GM19025 (cell line): ENCODE results near the gene RANBP17.
"Not testable (repeated sequence)": the region's sequence is repeated elsewhere in the genome, so short reads cannot be mapped to it uniquely, and the experiment has no call there.

Experiments
- ATAC-seq: cut with Tn5 transposase; IDR thresholded peaks from one replicate; pipeline ENCODE4 v1.9.1; 2021; ENCODE audit warnings: mild to moderate bottlenecking, low read depth, moderate library complexity; ENCODE audit not compliant: unreplicated experiment

Gene RANBP17

GRCh38 chr5:171272996-171273970 is 411.5 kb downstream of the RANBP17 start:
- no peak for ATAC-seq

DNA sequence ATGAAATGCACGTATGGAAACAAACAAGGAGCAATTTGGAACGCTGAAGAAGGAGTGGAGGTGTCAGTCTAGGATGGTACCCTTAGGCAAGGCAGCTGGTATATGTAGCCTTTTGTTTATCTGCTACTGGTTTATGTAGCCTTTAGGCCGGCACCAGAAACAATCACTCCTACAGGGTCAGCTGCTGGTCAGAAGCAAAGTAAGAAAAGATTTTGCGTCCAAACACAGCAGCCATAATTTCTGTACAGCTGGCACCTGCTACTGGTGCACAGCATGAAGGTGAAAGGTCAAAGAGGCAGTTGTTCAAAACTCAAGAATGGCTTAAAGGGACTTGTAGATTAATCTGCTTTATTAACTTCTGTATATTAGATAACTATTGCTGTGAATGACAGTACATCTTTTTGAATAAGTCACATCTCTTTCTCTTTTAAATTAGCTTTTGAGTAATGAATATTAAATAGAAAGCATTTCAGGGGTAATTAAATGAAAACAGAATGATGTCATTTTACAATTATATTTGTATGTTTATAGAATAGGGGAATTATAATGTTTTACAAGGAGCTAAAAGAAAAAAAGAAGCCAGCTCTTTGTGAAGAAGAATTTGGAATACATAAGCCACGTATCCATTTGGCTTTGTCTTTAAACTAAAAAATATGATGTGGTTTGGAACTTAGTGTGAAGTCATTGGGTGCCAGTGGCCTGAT is 414.2 kb downstream of the RANBP17 start:
- ATAC-seq, result no peak

GRCh38 chr5:171283753-171284152 is 421.9 kb downstream of the RANBP17 start:
- no peak for ATAC-seq

- ATAC-seq, result no peak
These were observed 423.6 kb downstream of the RANBP17 start for GRCh38 chr5:171285465-171285864.

GRCh38 chr5:171288066-171288465 is 426.2 kb downstream of the RANBP17 start:
- no peak for ATAC-seq

DNA sequence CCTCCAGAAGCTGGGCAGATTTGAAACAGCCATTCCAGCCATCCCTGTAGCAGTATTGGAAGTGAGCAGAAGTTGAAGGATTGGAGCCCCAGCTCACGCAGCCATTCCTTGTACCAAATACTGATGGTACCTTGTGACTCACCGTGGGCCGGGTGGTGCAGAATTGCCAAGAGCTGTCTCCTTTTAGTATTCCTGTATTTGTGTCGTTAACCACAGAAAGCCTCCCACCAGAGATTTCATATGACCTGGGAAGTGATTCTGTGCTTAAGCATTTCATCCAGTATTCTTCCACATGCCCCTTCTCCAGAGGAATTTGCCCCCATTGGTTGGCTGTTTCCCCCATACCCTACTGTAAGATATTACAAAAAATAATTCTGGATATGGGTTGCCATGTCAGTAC is 429.6 kb downstream of the RANBP17 start:
- ATAC-seq, result no peak

DNA sequence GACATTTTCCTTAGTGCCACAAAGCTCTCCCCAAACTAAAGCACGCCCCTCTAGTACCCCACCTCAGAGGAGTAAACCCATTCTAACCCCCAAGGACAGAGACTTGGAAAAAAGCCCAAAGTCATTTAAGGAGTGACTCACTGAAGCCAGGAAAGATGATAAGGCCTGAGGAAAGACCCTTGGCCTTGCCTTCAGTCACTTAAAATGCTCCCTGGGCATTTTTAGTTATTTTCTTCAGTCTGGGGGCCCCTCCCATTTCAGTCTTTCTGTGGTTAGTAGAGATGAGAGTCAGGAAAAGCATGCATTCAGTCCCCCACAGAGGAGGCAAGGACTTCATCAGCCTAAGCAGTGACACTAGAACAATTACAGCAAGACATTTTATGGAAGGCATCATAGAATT is 433.5 kb downstream of the RANBP17 start:
- no peak for ATAC-seq

- no peak for ATAC-seq
These were observed 434.0 kb downstream of the RANBP17 start for GRCh38 chr5:171295801-171296200.

DNA sequence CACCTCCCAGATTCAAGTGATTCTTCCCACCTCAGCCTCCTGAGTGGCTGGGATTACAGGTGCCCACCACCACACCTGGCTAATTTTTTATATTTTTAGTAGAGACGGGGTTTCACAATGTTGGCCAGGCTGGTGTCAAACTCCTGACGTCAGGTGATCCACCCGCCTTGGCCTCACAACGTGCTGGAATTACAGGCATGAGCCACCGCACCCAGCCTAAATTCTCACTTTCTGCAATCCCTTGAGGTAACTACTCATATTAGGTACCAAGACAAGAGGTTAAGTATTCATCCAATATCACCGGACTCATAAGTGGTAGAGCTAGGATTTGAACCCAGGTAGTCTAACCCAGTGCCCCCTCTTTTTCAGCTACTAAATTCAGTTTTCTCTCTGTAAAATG is 436.1 kb downstream of the RANBP17 start:
- not testable (repeated sequence) for ATAC-seq

DNA sequence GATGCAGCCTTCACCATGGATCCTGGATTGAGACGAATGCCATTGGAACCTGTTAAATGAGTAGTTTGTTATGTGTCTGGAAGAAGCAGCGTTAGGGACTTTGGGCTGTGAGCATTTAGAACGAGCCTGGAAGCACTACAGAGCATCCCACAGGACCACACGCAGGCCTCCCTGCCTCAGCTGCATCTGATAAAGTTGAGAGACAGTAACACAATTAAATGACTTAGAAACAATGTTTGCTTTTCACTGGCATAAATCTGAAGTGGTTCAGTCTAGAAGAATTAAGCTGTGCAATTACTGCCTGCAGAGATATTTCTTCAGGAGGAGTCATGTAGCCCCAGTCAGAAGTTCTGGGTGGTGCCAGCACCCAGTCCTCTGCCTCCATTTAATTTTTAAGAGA is 437.4 kb downstream of the RANBP17 start:
- ATAC-seq, result no peak

DNA sequence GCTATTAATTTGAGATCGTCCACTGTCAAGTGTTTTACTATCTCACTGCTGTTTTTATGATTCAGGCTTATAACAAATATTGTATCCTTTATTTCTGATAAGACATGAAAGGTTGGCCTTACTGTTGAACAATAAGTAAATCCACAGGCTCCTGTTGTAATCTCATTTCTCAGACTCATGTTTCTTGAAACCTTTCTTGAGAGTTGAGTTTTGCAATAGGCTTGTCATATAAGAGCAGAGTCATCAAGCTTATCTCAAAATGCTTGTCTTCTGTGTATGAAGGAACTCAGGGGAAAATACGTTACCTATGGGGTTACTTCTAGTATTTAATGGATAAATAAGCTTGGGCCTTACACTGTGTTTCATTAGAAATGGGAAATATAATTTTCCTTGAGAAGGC is 438.0 kb downstream of the RANBP17 start:
- ATAC-seq, result no peak

DNA sequence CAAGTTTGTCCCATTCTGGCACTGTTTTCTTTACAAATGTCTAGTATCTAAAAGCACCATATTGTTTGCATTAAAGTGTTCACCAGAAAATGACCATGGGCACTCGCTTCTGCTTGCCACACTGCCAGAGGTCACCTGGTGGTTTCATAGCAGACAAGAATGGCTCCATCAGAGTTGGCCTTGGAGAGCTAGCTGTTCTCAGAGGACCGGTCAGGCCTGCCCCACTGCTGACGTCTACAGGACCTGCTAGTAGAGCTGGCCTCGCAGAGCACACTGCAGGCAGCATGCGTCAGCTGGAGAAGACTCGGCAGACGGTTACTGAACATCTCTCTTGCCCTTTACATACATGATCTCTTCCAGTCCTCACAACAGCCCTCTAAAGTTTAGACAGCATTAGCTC is 438.5 kb downstream of the RANBP17 start:
- no peak for ATAC-seq

- ATAC-seq, result no peak
These were observed 444.3 kb downstream of the RANBP17 start for GRCh38 chr5:171306166-171306565.

GRCh38 chr5:171306781-171307591 is 445.2 kb downstream of the RANBP17 start:
- ATAC-seq, result no peak

GRCh38 chr5:171307789-171308452 is 446.1 kb downstream of the RANBP17 start:
- ATAC-seq, result no peak

DNA sequence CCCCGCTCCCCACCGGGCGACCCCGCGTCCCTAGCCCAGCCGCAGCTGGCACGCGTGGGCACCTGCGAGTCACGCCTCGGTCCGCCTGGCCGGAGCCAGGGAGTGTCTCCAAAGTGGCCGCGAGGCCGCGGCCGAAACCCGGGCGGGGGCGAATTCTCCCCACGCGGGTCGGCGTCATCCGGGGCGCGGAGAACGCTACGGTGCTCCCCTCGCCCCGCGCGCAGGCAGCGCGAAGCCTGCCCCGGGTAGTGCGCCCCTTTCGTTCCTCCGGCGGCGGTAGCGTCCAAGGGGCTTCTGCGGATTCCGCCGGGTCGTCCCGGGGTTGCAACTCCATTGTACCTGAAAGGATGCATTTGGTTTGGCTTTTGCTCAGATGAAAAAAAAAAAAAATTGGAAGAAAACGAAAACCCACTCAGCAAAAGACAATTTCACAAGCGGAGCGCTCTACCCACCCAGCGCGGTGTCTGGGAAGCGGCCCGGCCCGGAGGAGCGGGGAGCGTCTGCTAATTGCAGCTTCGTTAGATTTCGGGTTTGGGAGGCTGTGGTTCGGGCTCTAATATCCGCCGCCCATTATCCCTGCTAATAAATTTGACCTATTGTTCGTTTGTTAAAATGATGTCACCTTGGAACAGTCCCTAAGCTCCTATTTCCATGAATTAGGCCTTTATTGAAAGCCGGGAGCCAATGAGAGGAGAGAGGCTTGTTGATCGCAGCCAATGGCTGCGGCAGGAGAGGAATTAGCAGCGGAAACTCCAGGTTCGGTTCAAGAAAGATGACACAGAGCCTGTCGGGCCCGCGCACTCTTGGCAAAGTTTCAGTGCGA is 446.8 kb downstream of the RANBP17 start, which contains the start of gene TLX3:
Gene TLX3 (plus strand): TSS at position 796 of the 823 bp plus-strand sequence. CDS start 118 bp downstream, outside the sequence.
- ATAC-seq, result no peak

GRCh38 chr5:171309276-171310211 is 447.7 kb downstream of the RANBP17 start:
- no peak for ATAC-seq

GRCh38 chr5:171310212-171310818 is 448.5 kb downstream of the RANBP17 start:
- ATAC-seq, result no peak
